GM19328 (cell line): Measurements from ENCODE around the gene TUBA8.
"Not testable (repeated sequence)": the region's sequence is repeated elsewhere in the genome, so short reads cannot be mapped to it uniquely, and the experiment has no call there.

Experiments
- ATAC-seq: cut with Tn5 transposase; IDR thresholded peaks from one replicate; pipeline ENCODE4 v1.9.1; 2021; ENCODE audit warnings: mild to moderate bottlenecking, moderate library complexity; ENCODE audit not compliant: unreplicated experiment

The TUBA8 gene

GRCh38 chr22:18110194-18110953 is at the start of gene TUBA8:
Gene TUBA8, plus strand, starts transcription at chr22:18110809. Its CDS starts 57 bp downstream, at chr22:18110866.
- ATAC-seq: peak; percentile 43

- no peak for ATAC-seq
These were observed 48.2 kb upstream of the TUBA8 start for GRCh38 chr22:18062421-18062820.

GRCh38 chr22:18063306-18063705 is 47.3 kb upstream of the TUBA8 start:
- ATAC-seq: no peak

- not testable (repeated sequence) for ATAC-seq
These were observed 46.9 kb upstream of the TUBA8 start for GRCh38 chr22:18063715-18064114.

DNA sequence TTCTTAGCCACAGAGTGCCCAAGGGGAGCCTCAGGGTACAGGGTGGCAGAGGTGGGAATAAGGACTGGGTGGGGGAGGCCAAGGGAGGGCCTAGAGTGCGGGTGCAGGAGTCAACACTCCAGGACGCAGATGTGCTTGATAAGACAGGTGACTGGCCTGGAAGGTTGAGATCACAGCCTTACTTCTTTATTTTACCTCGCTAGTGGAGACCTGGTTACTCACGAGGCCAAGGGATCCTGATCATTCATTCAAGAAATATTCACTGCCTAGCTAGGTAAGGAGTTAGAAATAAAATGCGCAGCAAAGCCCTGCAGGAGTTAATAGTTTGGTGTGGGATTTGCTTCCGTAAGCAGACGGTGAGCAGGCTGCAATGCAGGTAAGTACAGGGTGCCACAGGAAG is 46.0 kb upstream of the TUBA8 start:
- no peak for ATAC-seq

DNA sequence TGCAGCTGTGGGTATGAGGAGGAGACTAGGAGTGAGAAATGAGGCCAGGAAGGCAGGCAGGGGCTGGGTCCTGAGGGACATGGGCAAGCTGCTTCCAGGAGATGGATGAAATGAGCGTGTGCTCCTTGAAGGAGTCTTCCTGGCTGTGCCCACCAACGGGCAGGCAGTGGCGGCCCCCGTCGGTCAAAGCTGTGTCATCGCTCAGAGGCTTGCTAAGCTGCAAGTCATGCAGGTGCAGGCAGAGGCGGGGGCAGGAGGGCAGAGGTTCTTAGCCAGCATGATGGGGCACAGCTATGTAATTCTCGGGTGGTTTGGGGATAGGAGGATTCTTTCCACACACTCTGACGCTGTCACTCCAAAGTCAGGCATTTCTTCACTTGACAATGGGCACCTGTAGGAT is 45.4 kb upstream of the TUBA8 start:
- ATAC-seq: no peak

DNA sequence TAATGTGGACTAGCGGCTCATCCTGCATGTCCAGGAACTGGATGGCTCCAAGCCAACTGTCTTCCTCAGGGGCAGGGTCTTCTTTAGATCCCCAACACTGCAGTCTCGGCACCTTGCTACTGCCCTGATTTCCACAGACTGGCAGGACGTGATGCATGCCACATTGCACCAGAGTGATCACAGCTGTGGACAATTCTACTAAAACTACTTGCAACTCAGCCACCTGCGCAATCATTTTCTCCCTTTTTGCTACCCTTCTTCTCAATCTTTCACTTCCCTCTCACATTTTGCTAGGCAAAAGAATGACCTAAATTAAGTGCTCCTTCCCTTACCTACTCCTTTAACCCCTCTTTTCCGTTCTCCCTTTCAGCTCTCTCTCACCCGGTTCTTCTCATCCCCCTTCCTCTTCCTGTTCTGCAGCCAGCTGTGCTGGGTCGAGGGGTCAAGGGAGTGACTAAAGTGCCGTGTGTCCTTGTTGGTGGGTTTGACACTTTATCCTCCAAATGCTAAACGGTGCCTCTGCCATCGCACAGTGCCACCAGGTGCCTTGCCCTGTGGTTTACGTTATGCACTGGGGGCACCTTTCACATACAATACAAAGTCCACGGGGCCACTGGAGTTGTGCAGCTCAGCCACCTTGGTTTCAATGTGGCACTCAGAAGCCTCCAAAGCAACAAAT is 44.3 kb upstream of the TUBA8 start:
- ATAC-seq: no peak

DNA sequence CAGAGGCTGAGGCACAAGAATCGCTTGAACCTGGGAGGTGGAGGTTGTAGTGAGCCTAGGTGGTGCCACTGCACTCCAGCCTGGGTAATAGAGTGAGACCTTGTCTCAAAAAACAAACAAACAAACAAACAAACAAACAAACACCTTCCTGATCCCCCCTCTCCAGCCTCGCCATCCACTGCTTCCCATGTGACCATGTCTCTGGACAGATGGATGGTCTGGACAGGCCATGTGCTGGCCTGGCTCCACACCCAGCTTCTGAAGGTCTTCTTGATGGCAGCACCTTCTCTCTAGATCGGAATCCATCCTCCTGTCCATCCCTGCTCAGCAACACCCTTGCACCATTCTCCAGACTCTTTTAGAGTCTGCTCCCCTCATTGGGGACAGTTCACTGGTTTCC is 43.5 kb upstream of the TUBA8 start:
- ATAC-seq: no peak

- ATAC-seq: no peak
These were observed 42.9 kb upstream of the TUBA8 start for GRCh38 chr22:18067548-18068341.

GRCh38 chr22:18068381-18068988 is 42.1 kb upstream of the TUBA8 start:
- ATAC-seq: no peak

GRCh38 chr22:18069041-18069440 is 41.6 kb upstream of the TUBA8 start:
- no peak for ATAC-seq

- no peak for ATAC-seq
These were observed 40.6 kb upstream of the TUBA8 start for GRCh38 chr22:18070041-18070440.

- ATAC-seq: no peak
These were observed 39.9 kb upstream of the TUBA8 start for GRCh38 chr22:18070556-18071306.

DNA sequence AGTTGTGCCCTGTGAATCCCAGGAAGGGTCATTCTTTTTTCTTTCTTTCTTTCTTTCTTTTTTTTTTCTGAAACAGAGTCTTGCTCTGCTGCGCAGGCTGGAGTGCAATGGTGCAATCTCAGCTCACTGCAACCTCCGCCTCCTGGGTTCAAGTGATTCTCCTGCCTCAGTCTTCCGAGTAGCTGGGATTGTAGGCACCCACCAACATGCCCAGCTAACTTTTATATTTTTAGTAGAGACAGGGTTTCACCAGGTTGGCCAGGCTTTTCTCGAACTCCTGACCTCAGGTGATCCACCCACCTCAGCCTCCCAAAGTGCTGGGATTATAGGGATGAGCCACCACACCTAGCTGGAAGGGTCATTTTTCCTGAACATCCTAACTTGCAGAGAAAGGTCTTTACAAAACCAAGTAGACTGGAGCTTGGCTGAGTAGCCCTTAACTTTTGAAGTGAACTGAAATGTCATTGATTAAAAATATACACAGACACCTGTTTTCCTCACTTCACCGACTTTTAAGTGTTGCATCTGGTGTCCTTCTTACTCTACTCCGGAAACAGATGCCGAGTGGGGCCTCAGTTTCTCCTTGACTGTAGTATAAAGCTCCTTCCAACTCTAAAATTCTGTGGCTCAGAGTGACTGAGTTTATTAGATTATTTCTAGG is 39.2 kb upstream of the TUBA8 start:
- not testable (repeated sequence) for ATAC-seq

GRCh38 chr22:18071968-18072310 is 38.7 kb upstream of the TUBA8 start:
- ATAC-seq: no peak

DNA sequence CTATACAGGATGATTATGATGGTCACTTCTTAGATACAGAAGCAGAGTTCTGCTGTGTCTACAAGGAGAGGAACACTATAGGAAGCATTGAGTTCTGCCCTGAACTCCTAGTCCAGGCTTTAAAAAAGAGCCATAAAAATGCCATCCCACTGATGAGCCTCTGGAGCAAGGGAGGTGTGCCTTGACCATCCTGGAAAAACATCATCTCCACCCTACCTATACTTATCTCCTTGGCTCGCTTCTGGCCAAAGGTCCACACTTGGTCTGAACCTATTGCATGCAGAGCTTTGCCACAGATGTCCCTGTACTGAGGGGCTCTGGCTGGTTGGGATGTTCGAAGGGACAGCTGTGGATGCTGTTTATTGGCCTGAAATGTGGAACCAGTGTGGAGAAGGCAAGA is 37.1 kb upstream of the TUBA8 start:
- no peak for ATAC-seq

DNA sequence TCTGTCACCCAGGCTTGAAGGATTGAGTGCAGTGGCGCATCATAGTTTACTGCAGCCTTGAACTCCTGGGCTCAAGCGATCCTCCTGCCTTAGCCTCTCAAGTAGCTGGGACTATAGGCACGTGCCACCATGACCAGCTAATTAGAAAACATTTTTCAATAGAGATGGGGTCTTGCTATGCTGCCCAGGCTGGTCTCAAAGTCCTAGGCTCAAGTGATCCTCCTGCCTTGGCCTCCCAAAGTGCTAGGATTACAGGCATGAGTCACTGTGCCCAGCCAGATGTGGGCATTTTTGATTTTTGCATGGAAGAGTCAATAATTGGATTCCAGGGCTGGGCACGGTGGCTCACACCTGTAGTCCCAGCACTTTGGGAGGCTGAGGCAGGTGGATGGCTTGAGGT is 36.7 kb upstream of the TUBA8 start:
- ATAC-seq: not testable (repeated sequence)

DNA sequence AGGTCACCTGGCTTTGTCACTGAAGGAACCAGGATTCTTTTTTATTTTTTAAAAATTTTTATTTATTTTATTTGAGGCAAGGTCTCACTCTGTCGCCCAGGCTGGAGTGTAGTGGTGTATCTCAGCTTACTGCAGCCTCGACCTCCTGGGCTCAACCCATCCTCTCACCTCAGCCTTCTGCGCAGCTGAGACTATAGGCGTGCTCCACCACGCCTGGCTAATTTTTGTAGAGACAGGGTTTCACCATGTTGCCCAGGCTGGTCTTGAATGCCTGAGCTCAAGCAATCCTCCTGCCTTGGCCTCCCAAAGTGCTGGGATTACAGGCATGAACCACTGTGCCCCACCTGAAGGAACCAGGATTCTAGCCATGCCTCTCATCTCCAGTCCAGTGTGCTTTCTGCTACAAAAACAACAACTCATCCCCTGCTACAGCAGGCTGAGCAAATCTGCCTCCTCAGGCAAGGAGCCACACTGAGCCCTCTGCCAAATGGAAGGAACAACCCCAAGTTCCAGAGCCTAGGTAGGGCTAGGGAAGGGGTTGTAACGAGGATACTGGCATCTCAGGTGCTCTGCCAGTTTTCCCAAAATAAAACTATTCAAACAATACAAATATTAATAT is 35.4 kb upstream of the TUBA8 start:
- ATAC-seq: no peak

GRCh38 chr22:18075720-18076497 is 34.7 kb upstream of the TUBA8 start:
- ATAC-seq: no peak
